Hypothalamus (tissue), 51 donors: ENCODE measurements around the gene CLIC3.

ENCODE experiments used
- DNase-seq, 51 donors: peaks; one replicate each; lab custom pipeline; 2025; lab: John Stamatoyannopoulos, UW

Gene CLIC3

DNA sequence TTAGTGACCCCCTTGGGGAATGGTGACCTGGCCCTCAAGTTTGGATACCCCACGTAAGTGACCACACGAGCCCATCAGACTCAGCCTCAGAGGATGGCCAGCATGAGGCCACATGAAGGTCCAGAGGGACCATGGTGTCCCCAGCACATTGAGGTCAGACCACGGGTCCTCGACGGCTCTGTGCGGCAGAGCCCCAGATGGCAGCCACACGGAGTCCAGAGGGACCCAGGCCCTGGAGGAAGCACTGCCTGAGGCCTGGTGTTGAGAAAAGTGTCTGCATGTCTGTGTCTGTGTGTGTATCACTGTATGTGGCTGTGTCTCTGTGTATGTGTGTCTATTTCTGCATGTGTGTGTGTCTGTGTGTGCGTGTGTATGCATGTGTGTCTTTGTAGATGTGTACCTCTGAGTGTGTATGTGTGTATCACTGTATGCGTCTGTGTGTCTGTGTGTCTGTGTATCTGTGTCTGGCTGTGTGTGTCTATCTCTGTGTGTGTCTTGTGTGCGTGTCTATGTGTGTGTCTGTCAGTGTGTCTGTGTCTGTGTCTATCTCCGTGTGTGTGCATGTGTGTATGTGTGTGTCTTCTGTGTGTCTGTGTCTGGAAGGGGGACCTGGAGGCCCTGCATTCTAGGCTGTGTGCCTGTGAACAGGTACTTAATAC is 12.6 kb downstream of the CLIC3 start:
- DNase-seq = peak in 5 of 51 donors; percentile 42 to 74 (median 46)

DNA sequence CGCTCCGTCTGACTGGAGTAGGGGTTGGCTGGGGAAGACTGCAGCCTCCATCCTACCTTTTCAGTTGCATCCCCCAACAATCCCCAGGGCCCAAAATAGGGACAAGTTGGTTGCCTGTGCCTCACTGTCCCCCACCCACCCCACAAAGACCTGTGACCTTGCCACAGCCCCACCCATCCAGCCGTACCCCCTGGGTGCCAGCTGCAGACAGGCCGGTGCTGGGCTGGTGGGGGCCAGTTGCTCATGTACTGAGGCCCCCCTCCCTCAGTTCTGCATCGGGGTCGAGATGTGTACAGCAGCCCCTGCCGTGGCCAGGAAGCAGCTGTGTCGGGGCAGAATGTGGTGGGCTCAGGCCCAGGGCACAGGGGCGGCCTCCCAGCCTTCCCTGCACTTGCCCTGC is 13.2 kb downstream of the CLIC3 start:
- peak in 17 of 51 donors; percentile 50 to 80 (median 72) for DNase-seq

DNA sequence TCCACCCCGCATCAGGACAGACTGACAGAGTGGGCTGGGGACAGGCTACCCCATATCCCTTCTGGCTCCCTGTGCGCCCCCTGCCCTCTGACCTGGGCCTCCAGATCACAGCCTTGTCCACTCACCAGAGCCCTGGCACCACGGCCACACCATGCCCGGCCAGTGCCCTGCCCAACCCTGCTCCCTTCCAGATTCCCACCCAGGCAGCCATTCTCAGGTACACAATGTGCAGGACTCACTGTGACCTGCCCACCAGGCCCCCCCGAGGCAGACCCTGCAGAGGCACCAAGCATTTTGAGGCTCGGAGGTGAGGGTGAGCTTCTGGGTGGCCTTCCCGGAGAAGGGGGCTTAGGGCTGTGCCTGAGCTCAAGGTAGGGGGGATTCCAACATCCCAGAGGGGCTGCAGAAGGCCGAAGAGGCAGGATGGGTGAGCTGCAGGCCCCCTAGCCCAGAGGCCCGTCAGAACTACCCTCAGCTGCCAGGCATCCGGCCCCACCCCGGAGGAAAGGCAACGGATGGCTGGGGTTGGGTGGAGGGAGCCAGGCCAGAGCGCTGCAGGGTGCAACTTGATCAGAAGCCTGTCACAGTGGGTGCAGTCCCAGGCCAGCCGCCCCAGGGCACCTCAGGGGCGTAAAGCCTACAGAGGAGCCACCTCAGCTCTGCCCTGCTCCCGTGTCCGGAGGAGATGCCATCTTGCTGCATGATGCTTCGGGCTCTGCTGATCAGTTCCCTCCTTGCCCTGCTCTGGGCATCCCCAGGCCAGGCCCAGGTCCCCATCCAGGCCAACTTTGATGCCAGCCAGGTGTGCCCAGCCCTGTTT is 13.9 kb downstream of the CLIC3 start, which contains the start of gene LCNL1:
TSS of gene LCNL1 (plus strand) at position 762 of the 820 bp plus-strand sequence. CDS start 594 bp downstream, outside the sequence.
- peak in 44 of 51 donors; percentile 49 to 92 (median 76) for DNase-seq

DNA sequence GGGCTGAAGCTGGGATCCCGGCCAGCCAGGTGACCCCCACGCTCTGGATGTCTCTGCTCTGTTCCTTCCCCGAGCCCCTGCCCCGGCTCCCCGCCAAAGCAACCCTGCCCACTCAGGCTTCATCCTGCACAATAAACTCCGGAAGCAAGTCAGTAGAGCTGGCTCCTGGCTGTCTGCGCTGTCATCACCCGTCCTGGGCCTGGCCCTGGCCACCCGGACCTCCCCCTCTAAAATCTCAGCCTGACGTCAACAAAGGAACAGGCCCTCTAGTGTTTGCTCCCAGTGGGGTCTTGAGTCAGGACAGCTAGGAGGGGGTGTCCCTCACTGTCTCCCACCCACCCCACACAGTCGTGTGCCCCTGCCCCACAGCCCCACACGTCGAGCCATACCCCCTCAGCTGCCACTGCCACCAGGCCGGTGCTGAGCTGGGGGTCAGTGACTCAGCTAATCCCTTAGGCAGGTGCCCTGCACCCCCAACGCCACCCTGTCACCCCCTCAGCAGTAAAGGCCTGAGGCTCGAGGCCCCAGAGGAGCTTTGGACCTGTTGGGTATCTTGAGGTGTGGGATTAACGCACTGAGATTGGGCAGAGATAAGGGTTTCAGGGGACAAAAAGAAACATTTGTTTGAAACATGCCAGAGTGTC is 14.7 kb downstream of the CLIC3 start:
- peak in 39 of 51 donors; percentile 27 to 93 (median 72) for DNase-seq

DNA sequence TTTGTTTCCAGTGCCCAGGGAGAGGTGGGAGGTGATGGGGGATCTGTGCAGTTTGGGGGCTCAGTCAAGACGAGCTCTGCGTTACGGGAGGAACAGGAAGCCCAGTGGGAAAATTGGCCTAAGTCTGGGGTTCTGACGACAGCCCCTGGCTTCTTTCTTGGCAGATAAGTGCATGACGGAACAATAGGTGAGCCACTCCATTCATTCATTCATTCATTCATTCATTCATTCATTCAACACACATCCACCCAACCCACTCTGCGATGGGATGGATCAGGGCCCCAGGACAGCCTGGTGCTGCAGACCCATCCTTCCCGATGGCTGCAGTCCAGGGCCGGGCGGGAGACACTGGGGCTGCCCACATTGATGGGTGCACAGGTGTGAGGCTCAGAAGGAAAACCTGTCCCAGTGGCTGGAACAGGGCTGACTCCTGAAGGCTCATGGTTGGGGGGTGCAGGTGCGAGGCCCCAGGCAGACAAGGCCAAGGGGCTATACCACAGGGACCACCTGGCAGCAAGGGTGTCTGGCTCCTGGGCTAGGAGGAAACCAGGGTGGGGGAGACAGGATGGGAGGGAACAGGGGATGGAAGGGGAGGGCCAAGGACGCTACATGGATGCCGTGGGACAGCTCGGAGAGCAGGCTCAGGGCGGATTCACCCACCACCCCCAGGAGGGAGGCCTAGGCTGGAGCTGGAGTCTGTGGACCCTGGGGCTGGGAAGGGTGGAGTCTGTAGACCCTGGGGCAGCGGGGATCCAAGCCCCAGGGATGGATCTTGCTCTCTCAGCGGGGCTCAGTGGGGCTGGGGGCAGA is 15.5 kb downstream of the CLIC3 start:
- peak in 10 of 51 donors; percentile 26 to 81 (median 58) for DNase-seq

DNA sequence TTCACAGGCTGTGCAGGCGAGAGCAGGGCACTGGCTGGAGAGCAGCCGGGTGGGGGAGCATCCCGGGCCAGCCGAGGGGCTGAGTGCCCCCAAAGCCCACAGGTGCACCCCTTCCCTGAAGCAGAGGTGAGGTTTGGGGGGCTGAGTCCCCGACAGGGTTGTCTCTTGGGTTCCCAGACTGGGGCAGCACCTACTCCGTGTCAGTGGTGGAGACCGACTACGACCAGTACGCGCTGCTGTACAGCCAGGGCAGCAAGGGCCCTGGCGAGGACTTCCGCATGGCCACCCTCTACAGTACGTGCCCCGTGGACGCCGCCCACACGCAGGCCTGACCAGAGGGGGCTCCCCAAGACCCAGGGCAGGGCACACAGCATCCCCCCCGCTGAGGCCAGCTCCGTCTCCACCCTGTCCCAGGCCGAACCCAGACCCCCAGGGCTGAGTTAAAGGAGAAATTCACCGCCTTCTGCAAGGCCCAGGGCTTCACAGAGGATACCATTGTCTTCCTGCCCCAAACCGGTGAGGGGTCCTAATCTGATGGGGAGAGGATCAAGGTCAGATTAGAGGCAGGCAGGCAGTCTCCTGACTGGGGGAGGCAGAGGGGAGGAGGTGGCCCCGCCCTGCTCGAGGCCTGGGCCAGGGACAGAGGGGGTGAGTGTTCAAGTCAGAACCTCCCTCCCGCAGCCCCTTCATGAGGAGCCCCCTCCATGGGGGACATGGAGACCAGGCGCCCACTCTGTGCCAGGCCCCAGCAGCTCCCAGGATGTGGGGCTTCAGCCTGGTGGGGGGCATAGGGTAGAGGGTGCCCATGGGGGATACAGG is 16.4 kb downstream of the CLIC3 start:
- DNase-seq = peak in 6 of 51 donors; percentile 17 to 58 (median 36)

DNA sequence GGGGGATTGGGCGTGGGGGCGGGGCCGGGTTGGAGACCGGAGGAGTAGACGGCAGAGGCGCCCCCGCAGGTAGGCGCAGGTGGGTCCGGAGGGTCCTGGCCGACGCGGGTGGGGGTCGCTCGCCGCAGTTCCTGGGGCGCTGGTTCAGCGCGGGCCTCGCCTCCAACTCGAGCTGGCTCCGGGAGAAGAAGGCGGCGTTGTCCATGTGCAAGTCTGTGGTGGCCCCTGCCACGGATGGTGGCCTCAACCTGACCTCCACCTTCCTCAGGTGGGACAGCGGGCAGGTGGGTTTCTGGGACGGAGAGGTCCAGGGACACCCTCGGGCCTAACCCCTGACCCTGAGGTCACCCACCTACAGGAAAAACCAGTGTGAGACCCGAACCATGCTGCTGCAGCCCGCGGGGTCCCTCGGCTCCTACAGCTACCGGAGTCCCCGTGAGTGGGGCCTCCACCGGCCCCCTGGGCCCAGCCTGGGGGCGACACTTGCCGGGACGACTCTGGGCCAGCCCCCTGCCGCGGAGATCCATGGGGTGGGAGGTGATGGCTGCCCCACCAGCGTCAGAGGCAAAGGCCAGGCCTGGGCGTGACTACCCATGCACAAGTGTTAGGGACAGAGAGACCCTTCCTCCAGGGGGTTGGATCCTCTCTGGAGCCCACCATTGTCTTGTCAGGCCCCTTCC is 17.4 kb downstream of the CLIC3 start:
- peak in 4 of 51 donors; percentile 42 to 71 (median 58) for DNase-seq

DNA sequence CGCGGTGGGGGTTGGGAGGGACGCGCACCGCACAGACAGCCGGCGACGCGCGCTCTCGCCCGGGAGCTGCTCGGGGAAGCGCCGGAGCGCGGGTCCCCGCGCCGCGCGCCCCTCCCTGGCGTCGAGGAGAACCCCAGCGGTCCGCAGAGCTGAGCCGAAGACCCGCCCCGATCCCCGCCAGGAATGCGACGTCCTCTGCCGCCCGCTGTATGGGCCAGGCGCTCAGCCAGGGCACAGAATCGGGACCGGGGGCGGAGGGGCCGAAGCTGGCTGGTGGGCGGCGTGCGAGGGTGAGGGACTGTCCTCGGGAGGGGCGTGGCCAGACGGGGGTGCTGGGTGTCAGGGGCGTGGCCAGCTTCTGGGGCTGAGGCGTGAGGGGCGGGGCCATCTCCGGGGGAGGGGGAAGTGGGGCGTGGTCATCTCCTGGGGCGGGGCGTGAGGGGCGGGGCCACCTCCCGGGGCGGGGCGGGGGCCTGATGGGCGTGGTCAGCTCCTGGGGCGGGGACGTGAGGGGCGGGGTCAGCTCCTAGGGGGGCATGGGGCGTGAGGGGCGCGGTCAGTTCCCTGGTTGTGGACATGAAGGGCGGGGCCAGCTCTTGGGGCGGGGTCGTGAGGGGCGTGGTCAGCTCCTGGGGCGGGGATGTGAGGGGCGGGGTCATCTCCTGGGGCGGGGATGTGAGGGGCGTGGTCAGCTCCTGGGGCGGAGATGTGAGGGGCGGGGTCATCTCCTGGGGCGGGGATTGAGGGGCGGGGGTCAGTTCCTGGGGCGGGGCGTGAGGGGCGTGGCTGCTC is 18.1 kb downstream of the CLIC3 start:
- DNase-seq = peak in 50 of 51 donors; percentile 44 to 99 (median 89)

DNA sequence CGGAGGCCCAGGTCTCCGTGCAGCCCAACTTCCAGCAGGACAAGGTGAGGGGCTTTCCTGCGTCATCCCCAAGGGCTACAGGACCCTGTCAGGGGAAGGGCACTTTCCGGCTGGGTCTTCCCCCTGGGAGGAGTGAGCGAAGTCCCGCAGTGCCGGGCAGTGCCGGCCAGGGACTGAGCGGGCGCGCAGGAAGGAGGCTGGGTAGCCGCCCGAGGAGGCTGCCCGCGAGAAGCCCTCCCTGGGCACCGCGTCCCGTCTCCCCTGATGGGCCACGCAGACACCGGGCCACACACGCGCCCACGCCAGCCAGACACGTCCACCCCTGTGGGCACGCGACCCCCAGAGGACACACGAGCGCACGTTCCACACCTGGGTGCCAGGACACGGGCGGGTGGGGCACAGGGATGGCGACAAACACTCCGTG is 18.7 kb downstream of the CLIC3 start:
- peak in 3 of 51 donors; percentile 53 to 68 (median 56) for DNase-seq

DNA sequence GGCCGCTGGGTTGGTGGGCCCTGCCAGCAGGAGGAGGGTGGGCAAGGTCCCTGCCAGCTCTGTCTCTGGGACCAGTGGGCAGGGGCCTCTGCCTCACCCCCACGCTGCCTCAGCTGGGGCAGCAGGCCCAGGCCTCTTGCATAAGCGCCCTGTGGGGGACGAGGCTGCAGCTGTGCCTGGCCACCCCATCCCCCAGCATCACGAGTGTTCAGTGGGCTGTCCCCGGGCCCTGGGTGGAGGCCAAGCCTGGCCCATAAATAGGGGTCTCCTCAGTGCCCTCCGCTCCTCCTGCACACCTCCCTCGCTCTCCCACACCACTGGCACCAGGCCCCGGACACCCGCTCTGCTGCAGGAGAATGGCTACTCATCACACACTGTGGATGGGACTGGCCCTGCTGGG is 19.1 kb downstream of the CLIC3 start, which contains the start of gene PTGDS:
TSS of gene PTGDS (plus strand) at position 282 of the 400 bp plus-strand sequence. CDS start at position 357, 75 bp downstream.
- peak; percentile 70 to 98 (median 93) for DNase-seq

DNA sequence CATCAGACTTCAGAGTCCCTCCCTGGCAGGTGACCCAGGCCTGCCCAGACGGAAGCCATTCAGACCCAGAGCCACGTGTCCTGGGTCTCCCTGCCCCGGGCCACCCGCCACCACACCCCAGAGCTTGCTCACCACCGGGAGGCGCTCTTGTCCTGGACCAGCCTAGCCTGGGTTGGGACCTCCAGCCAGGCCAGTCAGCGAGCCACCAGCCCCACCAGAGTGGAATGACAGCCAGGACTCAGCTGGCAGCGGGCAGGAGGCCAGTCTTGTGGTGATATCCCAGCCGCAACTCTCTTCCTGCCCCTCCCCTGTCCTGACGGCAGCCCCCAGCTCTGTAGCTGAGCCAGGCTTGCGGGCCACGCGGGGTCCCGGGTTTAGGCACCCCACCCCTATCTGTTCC is 20.7 kb downstream of the CLIC3 start:
- peak in 44 of 51 donors; percentile 30 to 89 (median 70) for DNase-seq

DNA sequence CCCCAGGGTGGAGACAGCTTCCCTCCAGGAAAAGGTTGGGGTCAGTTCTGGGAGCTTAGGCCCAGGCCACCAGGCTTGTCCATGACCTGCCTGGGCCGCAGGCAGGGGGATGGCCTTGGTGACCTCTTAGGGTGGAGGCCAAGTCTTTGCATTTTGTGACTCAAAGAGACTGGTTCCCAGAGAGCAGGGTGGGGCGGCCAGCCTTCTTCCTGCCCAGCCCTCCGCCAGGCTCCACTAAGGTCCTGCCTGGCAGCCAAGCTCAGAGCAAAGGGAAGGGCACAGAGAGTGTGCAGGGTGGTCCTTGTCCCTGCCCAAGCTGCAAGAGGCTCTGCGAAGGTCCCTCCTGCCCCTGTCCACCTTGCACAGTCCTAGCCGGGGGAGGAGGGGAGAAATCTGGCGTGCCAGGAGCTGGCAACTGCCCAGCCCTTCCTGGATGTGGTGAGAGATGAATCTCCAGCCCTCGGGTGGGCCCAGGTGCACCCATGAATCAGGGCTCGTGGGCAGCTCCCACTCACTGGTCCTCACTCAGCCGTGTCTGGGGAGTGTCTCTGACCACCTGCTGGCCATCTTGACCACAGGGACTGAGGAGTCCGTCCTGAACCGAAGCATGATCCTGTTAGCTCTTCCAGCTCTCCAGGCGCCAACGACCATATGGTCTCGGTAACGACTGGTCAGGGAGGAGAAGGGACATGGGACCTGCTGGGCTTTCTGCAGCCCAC is 21.4 kb downstream of the CLIC3 start:
- DNase-seq = no peak

DNA sequence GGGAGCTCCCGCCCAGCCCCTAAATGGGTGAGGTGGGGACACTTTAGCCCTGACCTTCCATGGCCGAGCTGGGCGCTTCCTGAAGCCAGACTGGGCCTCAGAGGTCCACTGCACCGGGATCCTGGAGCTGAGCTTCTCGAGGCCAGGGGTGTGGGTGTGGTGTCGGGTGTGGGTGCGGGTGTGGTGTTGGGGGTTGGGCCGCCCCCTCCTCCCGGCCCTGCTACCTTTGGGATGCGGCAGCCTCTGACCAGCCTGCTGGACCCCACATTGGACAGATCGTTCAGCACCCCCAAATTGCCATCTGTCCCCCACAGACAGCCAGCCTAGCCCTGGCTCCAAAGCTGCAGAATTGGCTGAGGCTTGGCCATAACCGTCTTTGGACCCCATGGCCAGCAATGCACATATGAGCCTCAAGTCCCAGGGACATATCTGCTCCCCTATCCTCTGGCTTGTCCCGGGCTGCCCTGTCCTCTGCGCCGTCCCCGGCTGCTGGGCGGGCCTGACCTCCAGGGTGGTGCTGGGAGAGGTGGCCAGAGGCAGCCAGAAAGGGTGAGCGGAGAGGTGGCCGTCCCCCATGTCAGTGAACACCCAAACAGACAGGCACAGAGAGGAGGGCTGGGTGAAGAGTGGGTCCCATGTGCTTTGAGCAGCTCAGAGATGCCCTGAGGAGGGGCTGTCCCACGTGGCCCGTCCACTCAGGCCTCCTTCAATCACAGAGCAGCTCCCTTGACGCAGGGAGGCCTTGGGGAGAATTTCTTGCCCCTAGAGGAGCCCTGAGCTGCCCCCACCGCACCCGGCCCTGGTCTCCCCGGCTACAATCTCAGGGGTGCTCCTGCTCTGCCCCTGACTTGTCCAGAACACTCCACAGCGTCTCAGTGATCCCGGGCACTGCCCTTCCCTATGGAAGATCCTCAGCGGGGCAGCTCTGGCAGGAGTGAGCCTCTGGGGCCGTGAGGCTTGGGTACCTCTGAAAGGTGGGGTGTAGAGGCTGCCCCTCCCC is 22.4 kb downstream of the CLIC3 start:
- DNase-seq = no peak

DNA sequence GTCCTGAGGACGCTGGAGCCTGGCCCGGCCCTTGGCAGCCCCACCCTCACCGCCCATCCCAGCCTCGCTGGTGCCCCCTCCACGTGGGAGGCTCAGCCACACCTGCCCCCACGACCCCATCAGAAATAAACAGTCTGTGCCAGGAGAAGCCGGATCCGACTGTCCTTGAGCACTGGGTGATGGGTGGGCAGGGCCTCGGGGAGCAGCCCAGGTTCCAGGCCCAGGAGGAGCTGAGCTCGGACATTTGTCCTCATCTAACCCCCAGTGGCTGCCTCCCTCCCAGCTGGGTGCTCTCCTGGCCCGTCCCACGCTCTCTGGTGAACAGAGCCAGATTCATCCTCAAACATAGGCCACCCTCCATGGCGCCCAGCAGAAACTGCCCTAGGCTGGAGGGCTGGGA is 23.6 kb downstream of the CLIC3 start:
- no peak for DNase-seq

DNA sequence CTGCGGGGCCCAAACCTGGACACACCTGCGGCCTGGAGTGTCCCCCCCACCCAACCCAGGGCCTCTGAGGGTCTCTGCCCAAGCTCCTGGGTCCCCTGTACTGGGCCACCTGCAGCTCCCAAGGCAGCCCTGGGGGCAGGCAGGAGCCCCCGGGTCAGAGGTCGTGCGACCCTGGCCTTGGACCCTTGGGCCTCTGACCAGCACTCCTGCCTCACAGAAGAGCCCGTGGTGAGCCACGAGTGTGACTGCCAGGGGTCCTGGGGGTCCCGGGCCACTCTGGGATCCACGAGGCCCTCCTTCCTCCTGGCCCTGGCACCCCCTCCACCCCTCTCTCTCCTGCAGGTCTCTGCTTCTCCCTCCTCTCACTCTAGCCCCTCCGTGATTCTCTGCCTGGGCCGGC is 24.0 kb downstream of the CLIC3 start:
- DNase-seq = no peak

DNA sequence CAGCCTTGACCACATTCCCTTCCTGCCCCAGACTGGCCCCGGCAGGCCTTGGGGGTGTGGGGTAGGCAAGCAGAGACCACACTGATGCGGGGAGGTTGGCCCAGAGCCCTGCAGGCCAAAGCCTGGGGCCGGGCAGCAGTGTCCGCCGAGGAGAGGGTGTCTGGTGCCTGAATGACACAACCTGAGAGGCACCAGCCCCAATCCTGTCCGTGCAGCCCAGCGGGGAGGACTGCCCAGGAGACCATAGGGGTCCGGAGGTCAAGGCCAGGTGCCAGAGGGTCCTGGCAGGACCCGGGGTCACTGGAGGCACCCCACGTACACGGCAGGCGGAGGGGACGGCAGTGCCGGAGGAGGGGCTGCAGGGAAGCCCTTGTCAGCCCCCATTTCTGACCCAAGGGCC is 24.6 kb downstream of the CLIC3 start:
- no peak for DNase-seq
